Memory B cell (primary cell): ENCODE measurements around the gene IMPDH1.

Experiments used
- ATAC-seq: fragments of 150-1000 bp; cut with Tn5 transposase; 2 replicates; pipeline ENCODE4 v1.10.0; 2021; ENCODE audit warnings: low read depth, mild to moderate bottlenecking, moderate library complexity
- DNase-seq, 2 donors: peaks; one replicate each; pipeline ENCODE4 v3.0.0; 2022; ENCODE audit warnings: low spot score in 2 of 2
- H3K27ac Mint-ChIP-seq: one replicate; pipeline ENCODE4 v1.8.0; 2022; ENCODE audit warnings: mild to moderate bottlenecking, moderate library complexity, mixed read lengths
- H3K27me3 Mint-ChIP-seq: one replicate; pipeline ENCODE4 v1.8.0; 2022; ENCODE audit warnings: mixed read lengths
- H3K36me3 Mint-ChIP-seq: one replicate; pipeline ENCODE4 v1.8.0; 2022; ENCODE audit warnings: mild to moderate bottlenecking, mixed read lengths
- H3K4me1 Mint-ChIP-seq: one replicate; pipeline ENCODE4 v1.8.0; 2022; ENCODE audit warnings: mixed read lengths
- H3K4me3 Mint-ChIP-seq: one replicate; pipeline ENCODE4 v1.8.0; 2022; ENCODE audit warnings: mild to moderate bottlenecking, moderate library complexity, mixed read lengths
- H3K9me3 Mint-ChIP-seq: one replicate; pipeline ENCODE4 v1.8.0; 2022; ENCODE audit warnings: mixed read lengths

IMPDH1 gene

GRCh38 chr7:128392446-128393327, 17.1 kb downstream of the IMPDH1 start:
- Mint-ChIP-seq H3K36me3 (peaks cover 4% of the 10 kb centered on the region), H3K27me3 (no peaks in the 10 kb centered on the region), H3K27ac (no peak overlapping the region), H3K4me3 (no peak overlapping the region), H3K9me3 (no peaks in the 10 kb centered on the region), H3K4me1 (peaks cover 4% of the 10 kb centered on the region)
- DNase-seq = no peak
- ATAC-seq = no peak

GRCh38 chr7:128391805-128392204, 18.0 kb downstream of the IMPDH1 start:
- Mint-ChIP-seq H3K27me3 (no peaks in the 10 kb centered on the region), H3K9me3 (no peaks in the 10 kb centered on the region), H3K4me3 (no peak overlapping the region), H3K36me3 (peaks cover 4% of the 10 kb centered on the region), H3K4me1 (peaks cover 6% of the 10 kb centered on the region), H3K27ac (no peak overlapping the region)
- DNase-seq (no peak), ATAC-seq (no peak)

GRCh38 chr7:128390871-128391565, 18.8 kb downstream of the IMPDH1 start:
- Mint-ChIP-seq H3K27me3 (no peaks in the 10 kb centered on the region), H3K27ac (no peak overlapping the region), H3K4me3 (no peak overlapping the region), H3K9me3 (no peaks in the 10 kb centered on the region), H3K36me3 (no peaks in the 10 kb centered on the region), H3K4me1 (peaks cover 6% of the 10 kb centered on the region)
- ATAC-seq = no peak
- DNase-seq = no peak

- H3K4me3 Mint-ChIP-seq = no peak overlapping the region
- peaks cover 6% of the 10 kb centered on the region for H3K4me1 Mint-ChIP-seq
- no peak for DNase-seq
- H3K27me3 Mint-ChIP-seq = no peaks in the 10 kb centered on the region
- ATAC-seq = no peak
- no peaks in the 10 kb centered on the region for H3K36me3 Mint-ChIP-seq
- H3K9me3 Mint-ChIP-seq = no peaks in the 10 kb centered on the region
- H3K27ac Mint-ChIP-seq = no peak overlapping the region
Measured at GRCh38 chr7:128389618-128390329, 20.0 kb downstream of the IMPDH1 start.

- Mint-ChIP-seq H3K27me3 (no peaks in the 10 kb centered on the region), H3K9me3 (no peaks in the 10 kb centered on the region), H3K36me3 (no peaks in the 10 kb centered on the region), H3K27ac (no peak overlapping the region), H3K4me1 (peaks cover 6% of the 10 kb centered on the region), H3K4me3 (no peak overlapping the region)
- ATAC-seq (no peak), DNase-seq (no peak)
Measured at GRCh38 chr7:128389085-128389617, 20.6 kb downstream of the IMPDH1 start.

- H3K4me3 Mint-ChIP-seq = no peak overlapping the region
- no peaks in the 10 kb centered on the region for H3K36me3 Mint-ChIP-seq
- no peak overlapping the region for H3K27ac Mint-ChIP-seq
- peaks cover 6% of the 10 kb centered on the region for H3K4me1 Mint-ChIP-seq
- no peak for ATAC-seq
- no peaks in the 10 kb centered on the region for H3K9me3 Mint-ChIP-seq
- DNase-seq = no peak
- no peaks in the 10 kb centered on the region for H3K27me3 Mint-ChIP-seq
Measured at GRCh38 chr7:128388145-128388485, 21.7 kb downstream of the IMPDH1 start.

GRCh38 chr7:128387216-128388144, 22.3 kb downstream of the IMPDH1 start:
- no peak overlapping the region for H3K4me3 Mint-ChIP-seq
- ATAC-seq (peak; percentile 86), DNase-seq (peak; percentile 47 to 66)
- no peaks in the 10 kb centered on the region for H3K27me3 Mint-ChIP-seq
- peaks cover 6% of the 10 kb centered on the region for H3K4me1 Mint-ChIP-seq
- H3K27ac Mint-ChIP-seq = no peak overlapping the region
- no peaks in the 10 kb centered on the region for H3K36me3 Mint-ChIP-seq
- H3K9me3 Mint-ChIP-seq = no peaks in the 10 kb centered on the region

- Mint-ChIP-seq H3K27me3 (no peaks in the 10 kb centered on the region), H3K9me3 (no peaks in the 10 kb centered on the region), H3K4me1 (peaks cover 6% of the 10 kb centered on the region), H3K36me3 (no peaks in the 10 kb centered on the region), H3K4me3 (no peak overlapping the region), H3K27ac (no peak overlapping the region)
- DNase-seq (no peak), ATAC-seq (no peak)
Measured at GRCh38 chr7:128385988-128386925, 23.5 kb downstream of the IMPDH1 start.

GRCh38 chr7:128384726-128385125, 25.1 kb downstream of the IMPDH1 start:
- Mint-ChIP-seq H3K4me3 (no peak overlapping the region), H3K36me3 (no peaks in the 10 kb centered on the region), H3K4me1 (peaks cover 6% of the 10 kb centered on the region), H3K9me3 (no peaks in the 10 kb centered on the region), H3K27ac (no peak overlapping the region), H3K27me3 (no peaks in the 10 kb centered on the region)
- DNase-seq = no peak
- no peak for ATAC-seq

- ATAC-seq (no peak), DNase-seq (no peak)
- no peaks in the 10 kb centered on the region for H3K36me3 Mint-ChIP-seq
- H3K27ac Mint-ChIP-seq = no peak overlapping the region
- no peak overlapping the region for H3K4me3 Mint-ChIP-seq
- H3K9me3 Mint-ChIP-seq = no peaks in the 10 kb centered on the region
- H3K27me3 Mint-ChIP-seq = no peaks in the 10 kb centered on the region
- peaks cover 6% of the 10 kb centered on the region for H3K4me1 Mint-ChIP-seq
Measured at GRCh38 chr7:128383776-128384175, 26.0 kb downstream of the IMPDH1 start.

- Mint-ChIP-seq H3K9me3 (no peaks in the 10 kb centered on the region), H3K27ac (no peak overlapping the region), H3K4me1 (no peaks in the 10 kb centered on the region), H3K4me3 (no peak overlapping the region), H3K36me3 (no peaks in the 10 kb centered on the region), H3K27me3 (no peaks in the 10 kb centered on the region)
- ATAC-seq = peak; percentile 39
- DNase-seq = no peak
Measured at GRCh38 chr7:128381161-128381821, 28.5 kb downstream of the IMPDH1 start.

GRCh38 chr7:128380483-128381106, 29.2 kb downstream of the IMPDH1 start:
- DNase-seq = no peak
- Mint-ChIP-seq H3K4me3 (no peak overlapping the region), H3K9me3 (no peaks in the 10 kb centered on the region), H3K36me3 (no peaks in the 10 kb centered on the region), H3K4me1 (no peaks in the 10 kb centered on the region), H3K27ac (no peak overlapping the region), H3K27me3 (no peaks in the 10 kb centered on the region)
- ATAC-seq = no peak
